Activated T-helper 1 cell treated with anti-CD3 and anti-CD28 coated beads, Interleukin-12 subunit alpha, Interleukin-12 subunit beta, Interleukin-2, Interleukin-4 antibody, amounts not matched to agents 30 ng/mL and 10 ng/mL and 1 ng/mL, durations not matched to agents 14 hours and 24 hours and 36 hours (primary cell): ENCODE data around the gene SLC66A1. TPM values are rescaled to one million over a fixed set of nuclear protein-coding genes. Genes with fewer than 3 reads are reported as not detected.

Experiments used
- DNase-seq: peaks from one replicate; pipeline ENCODE4 v3.0.0; 2021; ENCODE audit warnings: low spot score
- H3K27ac Mint-ChIP-seq: one replicate; pipeline ENCODE4 v1.8.0; 2021; ENCODE audit warnings: mild to moderate bottlenecking, mixed read lengths
- H3K27me3 Mint-ChIP-seq: one replicate; pipeline ENCODE4 v1.8.0; 2022; ENCODE audit warnings: mild to moderate bottlenecking, moderate library complexity, mixed read lengths; ENCODE audit not compliant: insufficient read depth
- H3K36me3 Mint-ChIP-seq: one replicate; pipeline ENCODE4 v1.8.0; 2021; ENCODE audit warnings: low read depth, mixed read lengths
- H3K4me1 Mint-ChIP-seq: one replicate; pipeline ENCODE4 v1.8.0; 2021; ENCODE audit warnings: low read depth, mixed read lengths
- H3K4me3 Mint-ChIP-seq: one replicate; pipeline ENCODE4 v1.8.0; 2021; ENCODE audit warnings: mild to moderate bottlenecking, moderate library complexity, mixed read lengths
- H3K9me3 Mint-ChIP-seq: one replicate; pipeline ENCODE4 v1.8.0; 2021; ENCODE audit warnings: mixed read lengths
- intact Hi-C: fragments of 100-400 bp; cut with micrococcal nuclease; formaldehyde crosslinking; loops from one replicate; pipeline ENCODE4 v1.15.1; 2024
- total RNA-seq: library from RNA; stranded (reverse); gene quantifications from 2 replicates; pipeline ENCODE4 v1.2.3, GENCODE V29; 2022

Gene SLC66A1
- total RNA-seq, 1 donor from 2014 or later: 12.0 TPM

- no peak overlapping the region for H3K27ac Mint-ChIP-seq
- no peaks in the 10 kb centered on the region for H3K27me3 Mint-ChIP-seq
- H3K9me3 Mint-ChIP-seq: no peaks in the 10 kb centered on the region
- intact Hi-C loops: no loop called here
- DNase-seq: no peak
- H3K4me1 Mint-ChIP-seq: no peaks in the 10 kb centered on the region
- no peak overlapping the region for H3K4me3 Mint-ChIP-seq
- peaks cover 3% of the 10 kb centered on the region for H3K36me3 Mint-ChIP-seq
These were observed 12.0 kb downstream of the SLC66A1 start for GRCh38 chr1:19323987-19324664.

- intact Hi-C loops: no loop called here
- Mint-ChIP-seq H3K36me3 (peaks cover 3% of the 10 kb centered on the region), H3K27me3 (no peaks in the 10 kb centered on the region), H3K9me3 (no peaks in the 10 kb centered on the region), H3K27ac (no peak overlapping the region), H3K4me3 (no peak overlapping the region), H3K4me1 (no peaks in the 10 kb centered on the region)
- DNase-seq: no peak
These were observed 12.5 kb downstream of the SLC66A1 start for GRCh38 chr1:19324665-19324990.

- Mint-ChIP-seq H3K9me3 (no peaks in the 10 kb centered on the region), H3K27ac (no peak overlapping the region), H3K4me1 (no peaks in the 10 kb centered on the region), H3K4me3 (no peak overlapping the region), H3K36me3 (peaks cover 3% of the 10 kb centered on the region), H3K27me3 (no peaks in the 10 kb centered on the region)
- intact Hi-C loops: no loop called here
- no peak for DNase-seq
These were observed 13.3 kb downstream of the SLC66A1 start for GRCh38 chr1:19325368-19325957.

GRCh38 chr1:19325958-19326747 lies 14.0 kb downstream of the SLC66A1 start:
- H3K27me3 Mint-ChIP-seq: no peaks in the 10 kb centered on the region

GRCh38 chr1:19326748-19327065 lies 14.6 kb downstream of the SLC66A1 start:
- peaks cover 3% of the 10 kb centered on the region for H3K36me3 Mint-ChIP-seq
- H3K27me3 Mint-ChIP-seq: no peaks in the 10 kb centered on the region
- intact Hi-C loops: no loop called here
- peak overlapping the region; percentile 23 for H3K27ac Mint-ChIP-seq
- no peaks in the 10 kb centered on the region for H3K9me3 Mint-ChIP-seq
- DNase-seq: no peak
- no peaks in the 10 kb centered on the region for H3K4me1 Mint-ChIP-seq
- H3K4me3 Mint-ChIP-seq: no peak overlapping the region

More at GRCh38 chr1:19325958-19326747, 14.0 kb downstream of the SLC66A1 start:
- no peaks in the 10 kb centered on the region for H3K9me3 Mint-ChIP-seq
- H3K36me3 Mint-ChIP-seq: peaks cover 3% of the 10 kb centered on the region
- no peak overlapping the region for H3K4me3 Mint-ChIP-seq
- intact Hi-C loops: no loop called here
- DNase-seq: no peak
- no peaks in the 10 kb centered on the region for H3K4me1 Mint-ChIP-seq
- H3K27ac Mint-ChIP-seq: peak overlapping the region; percentile 23

GRCh38 chr1:19327301-19327700 lies 15.2 kb downstream of the SLC66A1 start:
- H3K4me3 Mint-ChIP-seq: no peak overlapping the region
- H3K36me3 Mint-ChIP-seq: no peaks in the 10 kb centered on the region
- H3K4me1 Mint-ChIP-seq: no peaks in the 10 kb centered on the region
- no peak for DNase-seq
- no peaks in the 10 kb centered on the region for H3K9me3 Mint-ChIP-seq
- no peak overlapping the region for H3K27ac Mint-ChIP-seq
- H3K27me3 Mint-ChIP-seq: no peaks in the 10 kb centered on the region
- intact Hi-C loops: no loop called here

GRCh38 chr1:19327736-19328135 lies 15.6 kb downstream of the SLC66A1 start:
- no peak overlapping the region for H3K4me3 Mint-ChIP-seq
- H3K36me3 Mint-ChIP-seq: no peaks in the 10 kb centered on the region
- H3K9me3 Mint-ChIP-seq: no peaks in the 10 kb centered on the region
- intact Hi-C loops: no loop called here
- no peak for DNase-seq
- no peak overlapping the region for H3K27ac Mint-ChIP-seq
- H3K27me3 Mint-ChIP-seq: no peaks in the 10 kb centered on the region
- H3K4me1 Mint-ChIP-seq: no peaks in the 10 kb centered on the region

- DNase-seq: no peak
- Mint-ChIP-seq H3K4me3 (no peak overlapping the region), H3K4me1 (no peaks in the 10 kb centered on the region), H3K27ac (no peak overlapping the region), H3K36me3 (no peaks in the 10 kb centered on the region), H3K9me3 (no peaks in the 10 kb centered on the region), H3K27me3 (no peaks in the 10 kb centered on the region)
- intact Hi-C loops: no loop called here
These were observed 16.4 kb downstream of the SLC66A1 start for GRCh38 chr1:19328486-19328885.

GRCh38 chr1:19329188-19329587 lies 17.1 kb downstream of the SLC66A1 start:
- Mint-ChIP-seq H3K27me3 (no peaks in the 10 kb centered on the region), H3K27ac (no peak overlapping the region), H3K4me3 (no peak overlapping the region), H3K36me3 (no peaks in the 10 kb centered on the region), H3K9me3 (no peaks in the 10 kb centered on the region), H3K4me1 (no peaks in the 10 kb centered on the region)
- DNase-seq: no peak
- intact Hi-C loops: no loop called here

- Mint-ChIP-seq H3K27ac (no peak overlapping the region), H3K4me1 (no peaks in the 10 kb centered on the region), H3K36me3 (no peaks in the 10 kb centered on the region), H3K4me3 (no peak overlapping the region), H3K9me3 (no peaks in the 10 kb centered on the region), H3K27me3 (no peaks in the 10 kb centered on the region)
- intact Hi-C loops: no loop called here
- DNase-seq: no peak
These were observed 17.5 kb downstream of the SLC66A1 start for GRCh38 chr1:19329611-19330010.

GRCh38 chr1:19330449-19331135 lies 18.5 kb downstream of the SLC66A1 start:
- Mint-ChIP-seq H3K4me3 (no peak overlapping the region), H3K36me3 (no peaks in the 10 kb centered on the region), H3K4me1 (no peaks in the 10 kb centered on the region), H3K27ac (peak overlapping the region; percentile 29), H3K27me3 (no peaks in the 10 kb centered on the region), H3K9me3 (no peaks in the 10 kb centered on the region)
- intact Hi-C loops: no loop called here
- DNase-seq: no peak

- Mint-ChIP-seq H3K9me3 (no peaks in the 10 kb centered on the region), H3K4me3 (no peak overlapping the region), H3K27ac (no peak overlapping the region), H3K36me3 (no peaks in the 10 kb centered on the region), H3K27me3 (no peaks in the 10 kb centered on the region), H3K4me1 (peaks cover 3% of the 10 kb centered on the region)
- no peak for DNase-seq
- intact Hi-C loops: no loop called here
These were observed 19.2 kb downstream of the SLC66A1 start for GRCh38 chr1:19331262-19331878.

GRCh38 chr1:19332832-19333231 lies 20.7 kb downstream of the SLC66A1 start:
- Mint-ChIP-seq H3K9me3 (no peaks in the 10 kb centered on the region), H3K4me3 (no peak overlapping the region), H3K4me1 (peaks cover 10% of the 10 kb centered on the region), H3K27ac (no peak overlapping the region), H3K36me3 (peaks cover 4% of the 10 kb centered on the region), H3K27me3 (no peaks in the 10 kb centered on the region)
- no peak for DNase-seq
- intact Hi-C loops: no loop called here
